GM18508 (cell line): Measurements from ENCODE around the gene C10orf143.

Source experiments
- ATAC-seq: cut with Tn5 transposase; IDR thresholded peaks from one replicate; pipeline ENCODE4 v1.9.1; 2021; ENCODE audit warnings: moderate number of reproducible peaks; ENCODE audit not compliant: insufficient read depth, unreplicated experiment

C10orf143 gene

GRCh38 chr10:130062201-130062600 is 48.4 kb downstream of the C10orf143 start:
- no peak for ATAC-seq

- ATAC-seq = no peak
Observed at GRCh38 chr10:130061760-130062159, 48.9 kb downstream of the C10orf143 start.

- no peak for ATAC-seq
Observed at GRCh38 chr10:130054021-130054420, 56.6 kb downstream of the C10orf143 start.

- no peak for ATAC-seq
Observed at GRCh38 chr10:130053561-130053960, 57.1 kb downstream of the C10orf143 start.

- no peak for ATAC-seq
Observed at GRCh38 chr10:130052193-130052592, 58.4 kb downstream of the C10orf143 start.

GRCh38 chr10:130050721-130051120 is 59.9 kb downstream of the C10orf143 start:
- ATAC-seq = no peak

GRCh38 chr10:130049987-130050386 is 60.6 kb downstream of the C10orf143 start:
- ATAC-seq = no peak

- ATAC-seq = no peak
Observed at GRCh38 chr10:130049244-130049643, 61.4 kb downstream of the C10orf143 start.

- ATAC-seq = no peak
Observed at GRCh38 chr10:130048081-130048480, 62.5 kb downstream of the C10orf143 start.

GRCh38 chr10:130047336-130047735 is 63.3 kb downstream of the C10orf143 start:
- ATAC-seq = no peak

GRCh38 chr10:130046591-130046990 is 64.0 kb downstream of the C10orf143 start:
- ATAC-seq = no peak

- no peak for ATAC-seq
Observed at GRCh38 chr10:130045801-130046321, 64.8 kb downstream of the C10orf143 start.

- no peak for ATAC-seq
Observed at GRCh38 chr10:130045091-130045652, 65.5 kb downstream of the C10orf143 start.

- no peak for ATAC-seq
Observed at GRCh38 chr10:130044067-130045061, 66.3 kb downstream of the C10orf143 start.

GRCh38 chr10:130043491-130043890 is 67.1 kb downstream of the C10orf143 start:
- ATAC-seq = no peak

- no peak for ATAC-seq
Observed at GRCh38 chr10:130042381-130042780, 68.2 kb downstream of the C10orf143 start.

GRCh38 chr10:130041451-130042371 is 68.9 kb downstream of the C10orf143 start:
- no peak for ATAC-seq

GRCh38 chr10:130040817-130041330 is 69.8 kb downstream of the C10orf143 start:
- ATAC-seq = no peak

GRCh38 chr10:130040351-130040750 is 70.3 kb downstream of the C10orf143 start:
- no peak for ATAC-seq

GRCh38 chr10:130039141-130039540 is 71.5 kb downstream of the C10orf143 start:
- no peak for ATAC-seq
